IPS-18a (cell line): ENCODE data around the gene GRM8.

ENCODE experiments used
- H3K27ac ChIP-seq: one replicate; pipeline ENCODE4 v1.5.1; 2013; ENCODE audit warnings: low read length
- H3K27me3 ChIP-seq: one replicate; pipeline ENCODE4 v1.6.1; 2013; ENCODE audit warnings: mild to moderate bottlenecking, low read length; ENCODE audit not compliant: control insufficient read depth, insufficient read depth
- H3K36me3 ChIP-seq: one replicate; pipeline ENCODE4 v1.6.1; 2013; ENCODE audit warnings: low read depth, low read length; ENCODE audit not compliant: control insufficient read depth
- H3K4me1 ChIP-seq: one replicate; pipeline ENCODE4 v1.6.1; 2013; ENCODE audit warnings: low read depth, low read length; ENCODE audit not compliant: control insufficient read depth
- H3K4me3 ChIP-seq: one replicate; pipeline ENCODE4 v1.5.1; 2013; ENCODE audit warnings: low read length
- H3K9ac ChIP-seq: one replicate; pipeline ENCODE4 v1.6.1; 2013; ENCODE audit warnings: mild to moderate bottlenecking, low read length, moderate library complexity
- H3K9me3 ChIP-seq: one replicate; pipeline ENCODE4 v1.6.1; 2013; ENCODE audit warnings: low read depth, low read length; ENCODE audit not compliant: control insufficient read depth

Gene GRM8

GRCh38 chr7:127135871-127136485 is 116.8 kb downstream of the GRM8 start:
- Histone ChIP-seq H3K27ac (no peak overlapping the region), H3K9ac (no peak overlapping the region), H3K4me3 (no peak overlapping the region), H3K9me3 (no peaks in the 10 kb centered on the region), H3K27me3 (no peaks in the 10 kb centered on the region), H3K36me3 (no peaks in the 10 kb centered on the region), H3K4me1 (no peaks in the 10 kb centered on the region)

- H3K27me3 ChIP-seq = no peaks in the 10 kb centered on the region
- H3K27ac ChIP-seq = no peak overlapping the region
- H3K4me1 ChIP-seq = peaks cover 12% of the 10 kb centered on the region
- H3K9me3 ChIP-seq = no peaks in the 10 kb centered on the region
- no peak overlapping the region for H3K9ac ChIP-seq
- no peak overlapping the region for H3K4me3 ChIP-seq
- H3K36me3 ChIP-seq = no peaks in the 10 kb centered on the region
Observed at GRCh38 chr7:127123220-127123619, 129.5 kb downstream of the GRM8 start.

GRCh38 chr7:127119517-127119916 is 133.2 kb downstream of the GRM8 start:
- no peak overlapping the region for H3K27ac ChIP-seq
- H3K9ac ChIP-seq = no peak overlapping the region
- H3K36me3 ChIP-seq = no peaks in the 10 kb centered on the region
- H3K9me3 ChIP-seq = no peaks in the 10 kb centered on the region
- H3K27me3 ChIP-seq = no peaks in the 10 kb centered on the region
- no peak overlapping the region for H3K4me3 ChIP-seq
- H3K4me1 ChIP-seq = peaks cover 12% of the 10 kb centered on the region

GRCh38 chr7:127114742-127115265 is 137.9 kb downstream of the GRM8 start:
- Histone ChIP-seq H3K27ac (no peak overlapping the region), H3K36me3 (no peaks in the 10 kb centered on the region), H3K27me3 (no peaks in the 10 kb centered on the region), H3K9ac (no peak overlapping the region), H3K4me3 (no peak overlapping the region), H3K9me3 (no peaks in the 10 kb centered on the region), H3K4me1 (no peaks in the 10 kb centered on the region)

- H3K4me1 ChIP-seq = no peaks in the 10 kb centered on the region
- no peak overlapping the region for H3K9ac ChIP-seq
- no peak overlapping the region for H3K27ac ChIP-seq
- H3K36me3 ChIP-seq = no peaks in the 10 kb centered on the region
- H3K9me3 ChIP-seq = no peaks in the 10 kb centered on the region
- H3K27me3 ChIP-seq = no peaks in the 10 kb centered on the region
- no peak overlapping the region for H3K4me3 ChIP-seq
Observed at GRCh38 chr7:127107601-127108007, 145.1 kb downstream of the GRM8 start.

GRCh38 chr7:127093340-127093739 is 159.4 kb downstream of the GRM8 start:
- no peaks in the 10 kb centered on the region for H3K27me3 ChIP-seq
- no peak overlapping the region for H3K27ac ChIP-seq
- no peaks in the 10 kb centered on the region for H3K9me3 ChIP-seq
- H3K9ac ChIP-seq = no peak overlapping the region
- H3K4me1 ChIP-seq = no peaks in the 10 kb centered on the region
- H3K4me3 ChIP-seq = no peak overlapping the region
- H3K36me3 ChIP-seq = no peaks in the 10 kb centered on the region

GRCh38 chr7:127091620-127092019 is 161.1 kb downstream of the GRM8 start:
- H3K9me3 ChIP-seq = no peaks in the 10 kb centered on the region
- no peaks in the 10 kb centered on the region for H3K4me1 ChIP-seq
- no peak overlapping the region for H3K4me3 ChIP-seq
- no peak overlapping the region for H3K27ac ChIP-seq
- H3K27me3 ChIP-seq = no peaks in the 10 kb centered on the region
- H3K36me3 ChIP-seq = no peaks in the 10 kb centered on the region
- no peak overlapping the region for H3K9ac ChIP-seq

GRCh38 chr7:127089146-127089545 is 163.6 kb downstream of the GRM8 start:
- Histone ChIP-seq H3K9ac (no peak overlapping the region), H3K9me3 (no peaks in the 10 kb centered on the region), H3K27ac (no peak overlapping the region), H3K4me1 (no peaks in the 10 kb centered on the region), H3K27me3 (no peaks in the 10 kb centered on the region), H3K36me3 (no peaks in the 10 kb centered on the region), H3K4me3 (no peak overlapping the region)

GRCh38 chr7:127081539-127081938 is 171.2 kb downstream of the GRM8 start:
- H3K4me1 ChIP-seq = no peaks in the 10 kb centered on the region
- no peaks in the 10 kb centered on the region for H3K27me3 ChIP-seq
- H3K27ac ChIP-seq = no peak overlapping the region
- no peak overlapping the region for H3K4me3 ChIP-seq
- no peaks in the 10 kb centered on the region for H3K36me3 ChIP-seq
- H3K9ac ChIP-seq = no peak overlapping the region
- H3K9me3 ChIP-seq = no peaks in the 10 kb centered on the region

- no peak overlapping the region for H3K9ac ChIP-seq
- no peaks in the 10 kb centered on the region for H3K36me3 ChIP-seq
- H3K4me3 ChIP-seq = no peak overlapping the region
- no peak overlapping the region for H3K27ac ChIP-seq
- no peaks in the 10 kb centered on the region for H3K4me1 ChIP-seq
- H3K27me3 ChIP-seq = no peaks in the 10 kb centered on the region
- no peaks in the 10 kb centered on the region for H3K9me3 ChIP-seq
Observed at GRCh38 chr7:127080576-127080975, 172.2 kb downstream of the GRM8 start.

GRCh38 chr7:127066974-127067373 is 185.8 kb downstream of the GRM8 start:
- H3K9ac ChIP-seq = no peak overlapping the region
- H3K4me1 ChIP-seq = no peaks in the 10 kb centered on the region
- no peak overlapping the region for H3K4me3 ChIP-seq
- H3K36me3 ChIP-seq = no peaks in the 10 kb centered on the region
- H3K27me3 ChIP-seq = no peaks in the 10 kb centered on the region
- H3K27ac ChIP-seq = no peak overlapping the region
- H3K9me3 ChIP-seq = peaks cover 3% of the 10 kb centered on the region

GRCh38 chr7:127059475-127059874 is 193.3 kb downstream of the GRM8 start:
- Histone ChIP-seq H3K9ac (no peak overlapping the region), H3K4me1 (no peaks in the 10 kb centered on the region)

More at GRCh38 chr7:127059475-127059874, 193.3 kb downstream of the GRM8 start:
- no peak overlapping the region for H3K4me3 ChIP-seq
- no peaks in the 10 kb centered on the region for H3K9me3 ChIP-seq
- no peak overlapping the region for H3K27ac ChIP-seq
- H3K36me3 ChIP-seq = no peaks in the 10 kb centered on the region
- no peaks in the 10 kb centered on the region for H3K27me3 ChIP-seq
